HG02852 (cell line): ENCODE data around the gene WAPL.

Experiments used
- ATAC-seq: cut with Tn5 transposase; IDR thresholded peaks from one replicate; pipeline ENCODE4 v1.9.1; 2021; ENCODE audit warnings: mild to moderate bottlenecking, moderate library complexity; ENCODE audit not compliant: unreplicated experiment

The WAPL gene

GRCh38 chr10:86524225-86524962 is 2.8 kb upstream of the WAPL start:
- ATAC-seq = no peak

- no peak for ATAC-seq
These were observed 1.8 kb upstream of the WAPL start for GRCh38 chr10:86523348-86523747.

- ATAC-seq = no peak
These were observed 891 bp upstream of the WAPL start for GRCh38 chr10:86522510-86522855.

DNA sequence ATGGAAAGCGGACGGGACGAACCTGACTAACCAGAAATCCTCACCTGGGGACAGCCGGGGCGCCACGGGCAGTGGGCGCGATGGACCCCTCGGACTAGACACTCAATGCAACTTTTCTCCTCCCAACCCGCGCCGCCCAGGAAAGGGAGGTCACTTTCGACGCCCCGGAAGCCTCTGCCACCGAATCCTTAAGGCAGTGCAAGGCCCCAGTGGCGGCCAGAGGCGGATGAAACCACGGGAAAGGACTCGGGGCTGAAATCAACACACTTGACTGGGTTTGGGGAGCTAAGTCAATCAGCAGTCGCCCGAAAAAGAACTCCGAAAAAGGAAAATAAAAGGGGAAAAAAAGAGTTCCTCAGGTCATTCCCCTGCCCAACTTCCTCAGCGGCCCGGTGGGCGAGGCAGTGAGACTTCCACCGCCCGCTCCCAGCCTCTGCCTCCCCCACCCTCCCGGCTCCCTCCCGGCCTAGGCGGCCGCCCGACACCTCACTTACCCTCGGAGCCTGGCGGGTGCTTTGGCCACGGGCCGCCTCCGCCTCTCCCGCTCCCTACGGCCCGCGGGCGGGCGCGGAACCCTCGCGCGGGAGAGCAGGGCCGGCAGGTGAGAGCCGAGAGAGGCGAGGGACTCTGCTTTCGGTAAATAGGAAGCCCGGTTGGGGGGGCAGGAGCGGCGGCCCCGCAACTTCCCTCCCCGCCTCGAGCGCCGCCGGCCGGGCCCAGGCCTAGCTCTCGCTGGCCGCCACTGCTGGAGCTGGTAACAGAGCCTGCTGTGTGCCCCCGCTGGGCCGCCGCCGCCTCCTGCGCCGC is 518 bp downstream of the WAPL start:
- peak; percentile 21 for ATAC-seq

DNA sequence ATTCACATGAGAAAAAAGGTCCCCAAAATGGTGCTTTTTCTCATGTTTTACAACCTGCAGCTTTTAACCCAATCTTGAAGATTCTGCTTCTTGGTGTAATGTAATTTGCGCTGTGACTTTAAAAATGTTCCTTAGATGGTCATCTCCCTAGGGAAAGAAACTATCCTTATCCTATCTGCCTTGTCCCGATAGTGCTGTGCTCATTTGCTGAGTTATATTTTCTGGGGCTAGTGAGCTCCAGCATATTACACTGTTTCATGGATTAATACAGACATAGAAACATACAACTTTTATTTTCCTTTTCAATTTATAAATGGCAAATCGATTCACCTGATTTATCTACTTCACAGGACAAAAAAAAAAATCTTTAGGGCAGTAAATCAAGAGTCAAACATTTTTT is 2.8 kb downstream of the WAPL start:
- no peak for ATAC-seq

GRCh38 chr10:86512137-86512536 is 9.5 kb downstream of the WAPL start:
- no peak for ATAC-seq

DNA sequence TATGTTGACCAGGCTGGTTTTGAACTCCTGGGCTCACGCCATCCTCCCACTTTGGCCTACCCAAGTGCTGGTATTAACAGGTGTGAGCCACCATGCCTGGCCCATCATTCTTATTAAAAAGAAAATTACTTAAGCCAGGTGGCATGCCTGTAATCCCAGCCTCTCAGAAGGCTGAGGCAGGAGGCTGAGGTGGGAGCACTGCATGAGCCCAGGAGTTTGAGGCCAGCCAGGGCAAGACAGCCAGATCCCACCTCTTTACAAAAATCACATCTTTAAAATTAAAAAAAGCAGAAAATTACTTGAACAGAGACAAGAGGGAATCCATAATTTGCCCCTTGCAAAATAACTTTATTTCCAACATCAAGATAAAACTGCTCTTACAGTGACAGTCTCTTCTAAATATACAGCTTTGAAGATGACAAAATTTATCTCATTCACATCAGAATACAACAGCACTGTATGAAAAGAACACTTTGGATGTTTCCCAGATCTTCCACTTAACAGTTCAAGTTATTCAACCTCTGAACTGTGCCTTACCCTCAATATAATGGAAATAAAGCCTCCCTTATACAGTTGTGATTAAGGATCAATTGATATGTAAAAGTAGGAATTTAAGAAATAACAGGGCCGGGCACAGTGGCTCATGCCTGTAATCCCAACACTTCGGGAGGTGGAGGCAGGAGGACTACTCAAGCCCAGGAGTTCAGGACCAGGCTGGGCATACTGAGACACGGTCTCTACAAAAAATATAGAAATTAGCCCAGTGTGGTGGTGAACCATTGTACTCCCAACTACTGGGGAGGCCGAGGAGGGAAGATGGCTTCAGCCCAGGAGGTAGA is 10.3 kb downstream of the WAPL start:
- ATAC-seq = no peak

GRCh38 chr10:86509145-86509544 is 12.4 kb downstream of the WAPL start:
- ATAC-seq = no peak

DNA sequence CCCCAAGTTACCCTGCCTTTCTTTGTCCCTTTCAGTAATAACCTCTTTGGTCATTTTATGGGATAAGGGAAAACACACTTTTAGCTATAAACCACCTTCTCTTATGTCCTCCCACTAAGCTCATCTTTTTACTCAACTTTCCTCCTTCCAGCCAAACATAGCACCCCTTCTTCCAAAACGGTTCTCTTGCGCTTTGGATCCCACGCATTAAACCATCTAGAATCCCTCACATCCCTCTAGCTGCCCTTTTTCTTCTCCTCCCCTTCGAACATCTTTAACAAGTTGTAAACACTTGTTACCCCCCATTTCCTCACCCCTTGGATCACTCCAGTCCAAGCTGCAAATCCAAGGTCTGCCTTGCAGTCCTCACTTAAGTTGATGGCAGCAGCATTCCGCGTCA is 13.4 kb downstream of the WAPL start:
- ATAC-seq = no peak

GRCh38 chr10:86506499-86506898 is 15.1 kb downstream of the WAPL start:
- no peak for ATAC-seq

GRCh38 chr10:86506062-86506461 is 15.5 kb downstream of the WAPL start:
- ATAC-seq = no peak

DNA sequence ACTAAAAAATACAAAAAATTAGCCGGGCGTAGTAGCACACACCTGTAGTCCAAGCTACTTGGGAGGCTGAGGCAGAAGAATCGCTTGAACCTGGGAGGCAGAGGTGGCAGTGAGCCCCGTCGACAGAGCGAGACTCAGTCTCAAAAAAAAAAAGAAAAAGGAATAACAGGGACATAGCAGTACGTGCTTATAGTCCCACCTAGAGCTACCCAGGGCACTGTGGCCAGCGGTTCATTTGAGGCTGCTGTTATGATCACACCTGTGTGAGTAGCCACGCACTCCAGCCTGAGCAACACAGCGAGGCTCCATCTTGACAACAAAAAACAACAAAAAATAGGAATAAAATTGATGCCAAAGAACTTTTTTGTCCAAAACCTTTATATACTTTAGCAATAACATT is 17.1 kb downstream of the WAPL start:
- ATAC-seq = no peak

DNA sequence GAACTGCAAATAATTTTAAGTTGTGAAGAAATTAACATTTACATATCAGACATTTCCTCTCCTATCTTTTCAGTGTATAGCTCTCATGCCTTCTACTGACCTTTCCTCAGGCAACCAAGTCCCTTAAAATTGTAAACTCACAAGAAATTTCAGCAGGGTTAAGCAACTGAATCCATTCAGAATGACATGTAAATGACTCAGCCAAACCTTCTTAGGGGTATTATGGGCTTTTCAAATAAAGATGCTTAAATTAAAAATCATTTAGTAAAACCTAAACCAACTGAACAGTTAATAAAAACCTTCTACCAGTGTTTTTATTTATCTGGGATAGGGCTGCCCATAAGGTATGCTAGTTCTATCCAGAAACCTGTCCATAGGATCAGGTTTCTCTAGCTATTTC is 20.7 kb downstream of the WAPL start:
- no peak for ATAC-seq

DNA sequence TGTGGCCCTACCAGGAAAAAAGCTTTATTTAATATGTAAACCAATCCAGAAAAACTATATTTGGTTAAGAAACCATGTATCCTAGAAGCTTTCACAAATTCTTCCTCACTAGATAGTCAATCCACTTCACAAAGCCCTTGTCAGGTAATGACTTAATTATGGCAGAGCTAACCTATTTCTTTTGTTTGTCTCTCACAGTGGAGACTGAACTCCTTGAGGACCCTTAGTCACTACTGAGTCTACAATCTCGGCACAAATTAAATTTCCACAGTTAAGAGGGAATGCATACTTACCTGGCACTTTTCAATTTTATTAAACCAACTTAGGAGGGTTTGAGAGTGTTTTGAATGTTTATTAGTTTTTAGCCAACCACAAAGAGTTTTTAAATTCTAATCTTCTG is 23.0 kb downstream of the WAPL start:
- no peak for ATAC-seq

DNA sequence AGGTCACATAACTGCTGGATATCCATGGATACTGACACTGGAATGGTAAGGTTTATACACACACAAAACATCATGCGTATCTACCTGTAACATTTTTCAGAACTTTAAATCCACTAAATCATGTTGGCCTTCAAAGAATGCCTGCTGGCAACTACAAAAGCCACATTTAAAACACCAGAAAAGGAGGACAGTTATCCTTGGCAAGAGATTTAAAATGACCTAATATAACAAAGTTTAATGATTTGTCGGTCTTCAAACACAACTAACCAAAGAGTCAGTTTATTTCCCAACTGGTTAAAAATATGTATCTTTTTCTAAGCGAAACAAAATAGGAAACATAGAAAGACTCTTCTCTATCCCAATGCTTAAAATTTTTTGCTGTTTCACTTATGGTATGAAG is 24.0 kb downstream of the WAPL start:
- ATAC-seq = no peak

GRCh38 chr10:86489960-86490612 is 31.5 kb downstream of the WAPL start:
- no peak for ATAC-seq

DNA sequence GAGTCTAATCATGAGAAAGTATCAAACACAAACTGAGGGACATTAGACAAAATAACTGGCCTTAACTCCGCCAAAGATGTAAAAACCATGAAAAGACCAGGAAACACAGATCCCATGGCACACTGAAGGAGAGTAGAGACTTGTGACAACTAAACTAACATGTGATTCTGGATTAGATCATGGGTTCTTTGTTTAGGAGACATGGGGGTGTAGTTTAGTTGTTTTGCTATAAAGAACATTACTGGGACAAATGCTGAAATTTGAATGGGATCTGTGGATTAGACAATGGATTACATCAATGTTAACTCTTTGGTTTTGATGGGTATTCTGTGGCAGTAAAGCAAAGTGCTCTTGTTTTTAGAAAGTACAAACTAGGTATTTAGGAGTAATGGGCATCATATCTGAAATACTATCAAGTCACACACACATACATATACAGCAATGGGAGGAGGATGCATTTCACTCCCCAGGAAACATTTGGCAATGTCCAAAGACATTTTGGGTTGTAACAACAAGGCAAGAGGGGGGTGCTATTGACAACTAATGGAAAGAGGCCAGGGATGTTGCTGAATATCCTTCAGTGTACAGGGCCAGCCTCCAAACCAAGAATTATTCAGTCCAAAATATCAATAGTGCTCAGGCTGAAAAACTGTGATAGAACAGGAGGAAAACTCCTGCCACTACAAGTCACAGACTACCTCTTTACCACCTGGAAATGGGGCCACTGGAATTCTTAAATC is 32.4 kb downstream of the WAPL start:
- ATAC-seq = no peak

DNA sequence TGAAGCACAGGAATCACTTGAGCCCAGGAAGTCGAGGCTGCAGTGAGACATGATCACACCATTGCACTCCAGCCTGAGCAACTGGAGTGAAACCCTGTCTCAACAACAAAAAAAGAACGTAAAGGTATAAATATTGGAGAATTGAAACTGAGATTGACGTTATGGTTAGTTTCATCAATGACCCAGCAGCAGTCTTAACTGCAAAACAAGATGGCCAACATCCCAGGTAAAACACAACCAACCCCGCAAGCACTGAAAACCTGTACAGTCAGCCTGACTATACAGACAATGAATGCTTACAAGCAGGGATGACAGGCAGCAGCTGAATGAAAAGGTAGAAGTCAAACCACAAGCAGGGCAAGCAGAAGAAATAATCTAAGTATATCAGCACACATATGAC is 34.7 kb downstream of the WAPL start:
- ATAC-seq = peak; percentile 73

GRCh38 chr10:86483664-86484063 is 37.9 kb downstream of the WAPL start:
- ATAC-seq = no peak

DNA sequence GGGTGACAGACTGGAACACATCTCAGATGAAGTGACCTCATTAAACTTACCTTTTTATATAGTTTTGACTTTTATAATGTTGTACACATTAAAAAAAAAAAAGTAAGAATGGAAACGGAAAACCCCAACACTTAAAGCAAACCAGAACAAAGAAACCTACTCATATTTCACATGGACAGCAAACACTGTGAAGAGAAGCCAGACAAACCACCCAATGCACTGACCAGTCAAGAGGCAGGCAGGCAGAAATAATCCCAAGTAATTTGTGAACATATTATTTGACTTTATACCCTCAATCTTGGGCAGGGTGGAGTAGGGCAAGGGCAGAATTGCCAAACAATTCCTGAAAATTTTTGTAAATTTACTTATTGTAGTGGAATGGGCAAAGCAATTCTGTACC is 39.8 kb downstream of the WAPL start:
- ATAC-seq = no peak
